MM.1S (cell line): Measurements from ENCODE around the gene CLMP.

ENCODE experiments used
- EZH2 ChIP-seq: fragments of 300-600 bp; sonication (generic); optimal IDR thresholded peaks from 2 replicates; pipeline ENCODE3; 2017; ENCODE audit warnings: low read depth, mild to moderate bottlenecking, antibody characterized with exemption, low read length, mixed read lengths
- TF ChIP-seq, protein P1 (sequence below): fragments of 300-600 bp; sonication (generic); IDR thresholded peaks from 2 replicates; pipeline ENCODE4 v1.5.1; 2016; ENCODE audit warnings: antibody characterized with exemption, low read length, mixed read lengths

GRCh38 chr11:123169821-123170220 lies 25.2 kb downstream of the CLMP start:
- no peak for TF ChIP-seq EZH2
- TF ChIP-seq, protein P1, sequence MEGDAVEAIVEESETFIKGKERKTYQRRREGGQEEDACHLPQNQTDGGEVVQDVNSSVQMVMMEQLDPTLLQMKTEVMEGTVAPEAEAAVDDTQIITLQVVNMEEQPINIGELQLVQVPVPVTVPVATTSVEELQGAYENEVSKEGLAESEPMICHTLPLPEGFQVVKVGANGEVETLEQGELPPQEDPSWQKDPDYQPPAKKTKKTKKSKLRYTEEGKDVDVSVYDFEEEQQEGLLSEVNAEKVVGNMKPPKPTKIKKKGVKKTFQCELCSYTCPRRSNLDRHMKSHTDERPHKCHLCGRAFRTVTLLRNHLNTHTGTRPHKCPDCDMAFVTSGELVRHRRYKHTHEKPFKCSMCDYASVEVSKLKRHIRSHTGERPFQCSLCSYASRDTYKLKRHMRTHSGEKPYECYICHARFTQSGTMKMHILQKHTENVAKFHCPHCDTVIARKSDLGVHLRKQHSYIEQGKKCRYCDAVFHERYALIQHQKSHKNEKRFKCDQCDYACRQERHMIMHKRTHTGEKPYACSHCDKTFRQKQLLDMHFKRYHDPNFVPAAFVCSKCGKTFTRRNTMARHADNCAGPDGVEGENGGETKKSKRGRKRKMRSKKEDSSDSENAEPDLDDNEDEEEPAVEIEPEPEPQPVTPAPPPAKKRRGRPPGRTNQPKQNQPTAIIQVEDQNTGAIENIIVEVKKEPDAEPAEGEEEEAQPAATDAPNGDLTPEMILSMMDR = no peak
